GM21447 (cell line): ENCODE results near the gene DOLK.

Experiments used
- ATAC-seq: cut with Tn5 transposase; IDR thresholded peaks from one replicate; pipeline ENCODE4 v1.9.1; 2021; ENCODE audit not compliant: unreplicated experiment

Gene DOLK

GRCh38 chr9:128909859-128910258, 37.5 kb downstream of the DOLK start:
- no peak for ATAC-seq

- no peak for ATAC-seq
These were observed 39.0 kb downstream of the DOLK start for GRCh38 chr9:128908372-128908771.

- ATAC-seq = no peak
These were observed 40.7 kb downstream of the DOLK start for GRCh38 chr9:128906741-128907140.

- no peak for ATAC-seq
These were observed 41.4 kb downstream of the DOLK start for GRCh38 chr9:128905964-128906363.

GRCh38 chr9:128903871-128904620, 43.4 kb downstream of the DOLK start:
- ATAC-seq = no peak

GRCh38 chr9:128903079-128903461, 44.3 kb downstream of the DOLK start:
- ATAC-seq = no peak

GRCh38 chr9:128902351-128903078, 44.9 kb downstream of the DOLK start:
- peak; percentile 89 for ATAC-seq

- ATAC-seq = no peak
These were observed 45.6 kb downstream of the DOLK start for GRCh38 chr9:128901822-128902221.

GRCh38 chr9:128901379-128901778, 46.0 kb downstream of the DOLK start:
- no peak for ATAC-seq

- no peak for ATAC-seq
These were observed 47.7 kb downstream of the DOLK start for GRCh38 chr9:128899566-128900322.

- no peak for ATAC-seq
These were observed 48.4 kb downstream of the DOLK start for GRCh38 chr9:128898845-128899565.

- no peak for ATAC-seq
These were observed 49.0 kb downstream of the DOLK start for GRCh38 chr9:128898382-128898781.

GRCh38 chr9:128895556-128895955, 51.8 kb downstream of the DOLK start:
- ATAC-seq = no peak
